IgD-negative memory B cell (primary cell): ENCODE results near the gene AQP7. TPM values are rescaled to one million over a fixed set of nuclear protein-coding genes. Genes with fewer than 3 reads are reported as not detected.
A peak's percentile ranks its signal among the peaks of the same experiment; 100 is the strongest.

Source experiments
- H3K27ac Mint-ChIP-seq, 3 donors: one replicate each; pipeline ENCODE4 v1.8.0; 2020 to 2022; ENCODE audit warnings: mild to moderate bottlenecking in 3 of 3, mixed read lengths in 3 of 3, moderate library complexity in 1 of 3
- H3K27me3 Mint-ChIP-seq: one replicate; pipeline ENCODE4 v1.8.0; 2021; ENCODE audit warnings: mixed read lengths
- H3K36me3 Mint-ChIP-seq: one replicate; pipeline ENCODE4 v1.8.0; 2020; ENCODE audit warnings: mild to moderate bottlenecking, mixed read lengths
- H3K4me1 Mint-ChIP-seq, 3 donors: one replicate each; pipeline ENCODE4 v1.8.0; 2020 to 2022; ENCODE audit warnings: mixed read lengths in 3 of 3, mild to moderate bottlenecking in 1 of 3
- H3K4me3 Mint-ChIP-seq, 4 donors: one replicate each; pipeline ENCODE4 v1.8.0; 2020 to 2022; ENCODE audit warnings: mild to moderate bottlenecking in 4 of 4, mixed read lengths in 4 of 4, moderate library complexity in 3 of 4
- H3K9me3 Mint-ChIP-seq, 3 donors: one replicate each; pipeline ENCODE4 v1.8.0; 2020 to 2021; ENCODE audit warnings: mixed read lengths in 3 of 3, mild to moderate bottlenecking in 1 of 3
- polyA plus RNA-seq: library from polyadenylated mRNA; unstranded; fragments of 300-500 nt; fragmentation: Illumina TruSeq; gene quantifications from one replicate; pipeline ENCODE4 v1.2.3, GENCODE V29; 2021

Gene AQP7
- polyA plus RNA-seq, 1 donor from 2014 or later = not detected

GRCh38 chr9:33344145-33344544, 58.2 kb downstream of the AQP7 start:
- no peaks in the 10 kb centered on the region for H3K4me1 Mint-ChIP-seq
- H3K27ac Mint-ChIP-seq = peak overlapping the region in 1 of 3 donors; percentile 88
- peaks cover 6 to 9% (median 8%) of the 10 kb centered on the region in 3 donors for H3K9me3 Mint-ChIP-seq
- H3K4me3 Mint-ChIP-seq = no peak overlapping the region
- no peaks in the 10 kb centered on the region for H3K27me3 Mint-ChIP-seq
- H3K36me3 Mint-ChIP-seq = peaks cover 28% of the 10 kb centered on the region

- H3K27ac Mint-ChIP-seq = peak overlapping the region in 1 of 3 donors; percentile 89
- no peak overlapping the region for H3K4me3 Mint-ChIP-seq
- H3K27me3 Mint-ChIP-seq = no peaks in the 10 kb centered on the region
- peaks cover 25% of the 10 kb centered on the region for H3K36me3 Mint-ChIP-seq
- H3K9me3 Mint-ChIP-seq = peaks cover 8 to 11% (median 11%) of the 10 kb centered on the region in 3 donors
- H3K4me1 Mint-ChIP-seq = no peaks in the 10 kb centered on the region
Observed at GRCh38 chr9:33341182-33341581, 61.2 kb downstream of the AQP7 start.

- no peaks in the 10 kb centered on the region for H3K27me3 Mint-ChIP-seq
- H3K4me1 Mint-ChIP-seq = no peaks in the 10 kb centered on the region
- H3K9me3 Mint-ChIP-seq = peaks cover 8 to 11% (median 11%) of the 10 kb centered on the region in 3 donors
- peaks cover 26% of the 10 kb centered on the region for H3K36me3 Mint-ChIP-seq
- no peak overlapping the region for H3K4me3 Mint-ChIP-seq
- no peak overlapping the region for H3K27ac Mint-ChIP-seq
Observed at GRCh38 chr9:33340186-33340585, 62.2 kb downstream of the AQP7 start.

Other genes starting within 250 kb of the AQP7 start
- 55.1 TPM for gene B4GALT1, start 235.2 kb downstream of the AQP7 start, polyA plus RNA-seq
- gene SPINK4, start 162.4 kb downstream of the AQP7 start, polyA plus RNA-seq = not detected
- gene BAG1, start 137.9 kb downstream of the AQP7 start, polyA plus RNA-seq = 89.3 TPM
- 43.8 TPM for gene CHMP5, start 137.5 kb downstream of the AQP7 start, polyA plus RNA-seq
- 57.9 TPM for gene NFX1, start 112.1 kb downstream of the AQP7 start, polyA plus RNA-seq
- 18.7 TPM for gene AQP3, start 45.0 kb upstream of the AQP7 start, polyA plus RNA-seq
- gene NOL6, start 71.4 kb upstream of the AQP7 start, polyA plus RNA-seq = 18.9 TPM
- gene ANKRD18B, start 121.7 kb upstream of the AQP7 start, polyA plus RNA-seq = not detected